A172 (cell line): ENCODE measurements around the gene GATAD2B. TPM values are rescaled to one million over a fixed set of nuclear protein-coding genes. Genes with fewer than 3 reads are reported as not detected.

Experiments used
- DNase-seq: peaks from one replicate; pipeline ENCODE4 v3.0.0-alpha.2; 2015; ENCODE audit warnings: low spot score
- total RNA-seq: library from RNA; depleted of rRNA; stranded (reverse); fragments of >200 nt; shearing (Covaris generic); gene quantifications from 2 replicates; pipeline ENCODE4 v1.2.3, GENCODE V29; 2014; rRNA removed

Gene GATAD2B
- 5.9 and 6.5 TPM in 2 replicates for total RNA-seq

- DNase-seq, result peak; percentile 100
These were observed at the start of gene GATAD2B for GRCh38 chr1:153922972-153923925. GATAD2B (minus strand) TSS chr1:153922972; CDS start chr1:153828347, 94,625 bp downstream.

GRCh38 chr1:153970346-153970745 is 47.6 kb upstream of the GATAD2B start:
- DNase-seq, result no peak

- no peak for DNase-seq
These were observed 46.2 kb upstream of the GATAD2B start for GRCh38 chr1:153968972-153969371.

- DNase-seq, result no peak
These were observed 45.6 kb upstream of the GATAD2B start for GRCh38 chr1:153968408-153968807.

- no peak for DNase-seq
These were observed 45.2 kb upstream of the GATAD2B start for GRCh38 chr1:153968000-153968363.

- peak; percentile 97 for DNase-seq
These were observed 44.6 kb upstream of the GATAD2B start, which contains the start of gene CREB3L4 for GRCh38 chr1:153967107-153967999. CREB3L4 (plus strand) TSS chr1:153967902; CDS start chr1:153968526, 624 bp downstream.

- peak; percentile 80 for DNase-seq
These were observed 41.1 kb upstream of the GATAD2B start for GRCh38 chr1:153963850-153964331.

- peak; percentile 98 for DNase-seq
These were observed 40.5 kb upstream of the GATAD2B start, which contains the start of gene SLC39A1 for GRCh38 chr1:153963030-153963849. SLC39A1 (minus strand) TSS chr1:153963537; CDS start chr1:153962715, 822 bp downstream.

- DNase-seq, result peak; percentile 82
These were observed 39.6 kb upstream of the GATAD2B start for GRCh38 chr1:153962088-153963029.

- no peak for DNase-seq
These were observed 38.6 kb upstream of the GATAD2B start for GRCh38 chr1:153961421-153961820.

GRCh38 chr1:153960206-153960605 is 37.4 kb upstream of the GATAD2B start:
- DNase-seq, result no peak

- no peak for DNase-seq
These were observed 36.7 kb upstream of the GATAD2B start for GRCh38 chr1:153959454-153959853.

GRCh38 chr1:153958961-153959260 is 36.1 kb upstream of the GATAD2B start:
- no peak for DNase-seq

- peak; percentile 98 for DNase-seq
These were observed 35.6 kb upstream of the GATAD2B start, which contains the start of gene CRTC2 for GRCh38 chr1:153958111-153958960. CRTC2 (minus strand) TSS chr1:153958612; CDS start chr1:153958497, 115 bp downstream.

GRCh38 chr1:153957744-153958110 is 35.0 kb upstream of the GATAD2B start:
- DNase-seq, result peak; percentile 26

- no peak for DNase-seq
These were observed 34.4 kb upstream of the GATAD2B start for GRCh38 chr1:153956997-153957715.

- no peak for DNase-seq
These were observed 32.1 kb upstream of the GATAD2B start for GRCh38 chr1:153954826-153955225.

GRCh38 chr1:153953859-153954365 is 31.1 kb upstream of the GATAD2B start:
- no peak for DNase-seq
